GM12878 (cell line): ENCODE results near the gene EPX. TPM values are rescaled to one million over a fixed set of nuclear protein-coding genes. Genes with fewer than 3 reads are reported as not detected.

Source experiments
- ATAC-seq: fragments of 200-7000 bp; cut with Tn5 transposase; 3 replicates; pipeline ENCODE4 v1.9.1; 2020; ENCODE audit warnings: mild to moderate bottlenecking, moderate library complexity
- BruUV-seq: library from RNA; stranded (reverse); fragments of 400-500 nt; replicated peaks from 2 replicates; lab custom pipeline; 2021; lab: Mats Ljungman, UMichigan
- CTCF ChIA-PET: fragments of 300-600 bp; sonication (Branson Sonifier 250); formaldehyde crosslinking; extraction: SDS; loops from one replicate; lab custom pipeline; 2021; ENCODE audit warnings: inconsistent platforms; lab: Yijun Ruan, JAX
- POLR2A ChIA-PET: fragments of 350-600 bp; formaldehyde crosslinking; extraction: SDS; loops from one replicate; lab custom pipeline; 2021; ENCODE audit warnings: inconsistent platforms; lab: Charles Lee
- RAD21 ChIA-PET: fragments of 300-600 bp; sonication (Branson Sonifier 250); formaldehyde crosslinking; loops from one replicate; lab custom pipeline; 2023; ENCODE audit warnings: antibody characterized with exemption; ENCODE audit not compliant: unreplicated experiment; lab: Charles Lee
- SMC1A ChIA-PET: fragments of 300-600 bp; sonication (Branson Sonifier 250); formaldehyde crosslinking; loops from one replicate; lab custom pipeline; 2023; ENCODE audit not compliant: unreplicated experiment, uncharacterized antibody; lab: Charles Lee
- DNase-seq: peaks from one replicate; pipeline ENCODE4 v3.0.0-alpha.2; 2011; ENCODE audit warnings: low read depth, low spot score
- FAIRE-seq: peaks from 3 replicates; lab custom pipeline; 2011; peaks lifted over from hg19 to GRCh38; lab: Jason Lieb, UNC
- H2AFZ ChIP-seq: 2 replicates; pipeline ENCODE4 v1.6.0; 2011; ENCODE audit warnings: low read depth, low read length, control low read depth; ENCODE audit not compliant: control insufficient read depth
- H3K27ac ChIP-seq: 2 replicates; pipeline ENCODE4 v1.5.1; 2011; ENCODE audit warnings: control low read depth; ENCODE audit not compliant: control insufficient read depth, insufficient read depth
- H3K27me3 ChIP-seq, 2 experiments: replicated peaks in 1 of 2; 2 replicates each; pipeline versions ENCODE4 v1.6.0 to v1.6.1; 2011; ENCODE audit warnings: low read length in 1 of 2; ENCODE audit not compliant: control insufficient read depth in 2 of 2, insufficient read depth in 2 of 2
- H3K36me3 ChIP-seq, 2 experiments: 2 replicates each; pipeline ENCODE4 v1.5.1; 2011; ENCODE audit warnings: low read length in 1 of 2; ENCODE audit not compliant: control insufficient read depth in 2 of 2, insufficient read depth in 2 of 2
- H3K4me1 ChIP-seq: 2 replicates; pipeline ENCODE4 v1.6.1; 2011; ENCODE audit warnings: mild to moderate bottlenecking, low read length, moderate library complexity, mixed read lengths; ENCODE audit not compliant: control insufficient read depth, insufficient read depth
- H3K4me2 ChIP-seq: 2 replicates; pipeline ENCODE4 v1.6.0; 2011; ENCODE audit warnings: control low read depth; ENCODE audit not compliant: control insufficient read depth, insufficient read depth
- H3K4me3 ChIP-seq: fragments of 200-600 bp; sonication (generic); 2 replicates; pipeline ENCODE4 v1.5.1; 2016
- H3K79me2 ChIP-seq: 2 replicates; pipeline ENCODE4 v1.6.0; 2011; ENCODE audit warnings: low read length; ENCODE audit not compliant: control insufficient read depth, insufficient read depth
- H3K9ac ChIP-seq: 2 replicates; pipeline ENCODE4 v1.8.0; 2011; ENCODE audit warnings: low read length, control low read depth, mixed read lengths; ENCODE audit not compliant: control insufficient read depth, insufficient read depth
- H3K9me3 ChIP-seq: replicated peaks from 3 replicates; pipeline ENCODE4 v1.5.1; 2011; ENCODE audit warnings: mild to moderate bottlenecking, low read length; ENCODE audit not compliant: control insufficient read depth, insufficient read depth
- H4K20me1 ChIP-seq: 2 replicates; pipeline ENCODE4 v1.6.0; 2011; ENCODE audit not compliant: control insufficient read depth, insufficient read depth
- CBFB ChIP-seq: IDR thresholded peaks from 2 replicates; pipeline ENCODE4 v1.6.1; 2016; ENCODE audit warnings: antibody characterized with exemption, low read depth
- EGR1 ChIP-seq, 2 experiments: IDR thresholded peaks; 1 replicate in 1 of 2; 2 replicates in 1 of 2; pipeline ENCODE4 v1.6.1; 2011 to 2012; ENCODE audit warnings: low read depth in 2 of 2, low read length in 2 of 2, borderline replicate concordance in 1 of 2, mild to moderate bottlenecking in 1 of 2, moderate library complexity in 1 of 2
- EP300 ChIP-seq, 2 experiments: fragments of 150-350 bp in 1 of 2; IDR thresholded peaks; 2 replicates each; pipeline ENCODE4 v1.6.1; 2011 to 2012; ENCODE audit warnings: low read depth in 2 of 2, low read length in 2 of 2, borderline replicate concordance in 1 of 2, improper control_type of control experiment in 1 of 2, inconsistent platforms in 1 of 2; ENCODE audit not compliant: control insufficient read depth in 1 of 2
- EZH2 ChIP-seq: IDR thresholded peaks from 2 replicates; pipeline ENCODE4 v1.6.1; 2012; ENCODE audit warnings: low read depth, mild to moderate bottlenecking, control low read depth, inconsistent platforms, low read length, borderline replicate concordance; ENCODE audit not compliant: control insufficient read depth
- FOXK2 ChIP-seq: fragments of 450-650 bp; IDR thresholded peaks from 2 replicates; pipeline ENCODE4 v1.6.1; 2017; ENCODE audit warnings: mild to moderate bottlenecking, moderate library complexity
- FOXM1 ChIP-seq: IDR thresholded peaks from 2 replicates; pipeline ENCODE4 v1.6.1; 2012; ENCODE audit warnings: low read depth, mild to moderate bottlenecking, inconsistent platforms, low read length, moderate library complexity
- GABPA ChIP-seq: IDR thresholded peaks from 2 replicates; pipeline ENCODE4 v1.6.1; 2014; ENCODE audit warnings: antibody characterized with exemption, low read depth, mild to moderate bottlenecking, inconsistent platforms
- IRF4 ChIP-seq: IDR thresholded peaks from 2 replicates; pipeline ENCODE4 v1.6.1; 2011; ENCODE audit warnings: low read depth, low read length
- NRF1 ChIP-seq: conservative IDR thresholded peaks from 2 replicates; pipeline ENCODE4 v1.6.1; 2011; ENCODE audit warnings: mild to moderate bottlenecking, low read depth, low read length, improper control_type of control experiment
- SIN3A ChIP-seq: IDR thresholded peaks from 2 replicates; pipeline ENCODE4 v1.6.1; 2012; ENCODE audit warnings: low read depth, low read length, improper control_type of control experiment
- SKIL ChIP-seq: fragments of 450-650 bp; IDR thresholded peaks from 2 replicates; pipeline ENCODE4 v1.6.1; 2017; ENCODE audit warnings: mild to moderate bottlenecking, low read depth, inconsistent platforms; ENCODE audit not compliant: poor library complexity, severe bottlenecking
- SMAD5 ChIP-seq: IDR thresholded peaks from 2 replicates; pipeline ENCODE4 v1.6.1; 2016; ENCODE audit warnings: antibody characterized with exemption, low read depth
- TCF7 ChIP-seq: IDR thresholded peaks from 2 replicates; pipeline ENCODE4 v1.6.1; 2014; ENCODE audit warnings: antibody characterized with exemption, borderline replicate concordance
- ZNF274 ChIP-seq: IDR thresholded peaks from one replicate; pipeline ENCODE4 v1.8.0; 2011; ENCODE audit not compliant: insufficient read length, insufficient read depth
- WGBS: methylation state at CpG from one replicate; pipeline ENCODE4 v1.1.6; 2016; ENCODE audit warnings: low lambda C conversion rate; ENCODE audit not compliant: insufficient replicate concordance, insufficient coverage; ENCODE audit errors: missing lambda C conversion rate; 5-methylcytosine and 5-hydroxymethylcytosine counted together
- in situ Hi-C: fragments of 300-500 bp; cut with MboI; formaldehyde crosslinking; loops from 9 replicates; pipeline ENCODE4 v1.14.3; 2018; ENCODE audit warnings: mixed read lengths
- intact Hi-C: fragments of 100-400 bp; cut with micrococcal nuclease; formaldehyde crosslinking; loops from one replicate; pipeline ENCODE4 v1.14.2; 2022; ENCODE audit not compliant: unreplicated experiment
- polyA plus RNA-seq, 11 experiments: library from polyadenylated mRNA; depleted of rRNA in 4 of 11; unstranded in 6 of 11; stranded (reverse) in 5 of 11; fragments of >200 nt; fragmentation: Nextera tagmentation in 4 of 11; fragmentation: Illumina TruSeq in 1 of 11; extraction: Ambion mirVana in 4 of 11; extraction: Trizol in 1 of 11; gene quantifications; 1 replicate in 1 of 11; 2 replicates in 10 of 11; pipeline versions ENCODE4 v1.2.1 to v1.2.3, GENCODE V29; 2011 to 2016; ENCODE audit warnings: inconsistent platforms in 2 of 11, missing spikeins in 2 of 11, low read depth in 1 of 11
- total RNA-seq, 4 experiments: library from RNA; depleted of rRNA in 3 of 4; stranded (reverse); fragments of >200 nt in 3 of 4; fragmentation: Illumina TruSeq in 1 of 4; extraction: Trizol in 1 of 4; gene quantifications; 2 replicates each; pipeline versions ENCODE4 v1.2.1 to v1.2.3, GENCODE V29; 2013 to 2021

Gene EPX
- total and polyA plus RNA-seq, 10 of the 15 experiments (the other 5 are each of a cell fraction or from before 2014, with no cell fraction given), result 0.03 TPM; not detected in 9

- Histone ChIP-seq H3K79me2 (no peaks in the 10 kb centered on the region), H3K27me3 (peaks cover 2 to 7% of the 10 kb centered on the region in 2 experiments), H2AFZ (no peak within 1 kb of the TSS), H3K4me2 (no peak within 1 kb of the TSS), H3K4me3 (no peak within 1 kb of the TSS), H3K9me3 (no peaks in the 10 kb centered on the region; the same call in 1 of the 3 replicates), H4K20me1 (no peaks in the 10 kb centered on the region), H3K27ac (no peak within 1 kb of the TSS), H3K9ac (no peak within 1 kb of the TSS), H3K36me3 (no peaks in the 10 kb centered on the region), H3K4me1 (no peaks in the 10 kb centered on the region)
- ChIA-PET CTCF (interaction anchor here (0.9 kb wide), 1 partner anchor 13 kb away, joined by 3 read pairs; no protein-coding TSS in a partner anchor), POLR2A (no interaction called here), RAD21 (no interaction called here), SMC1A (no interaction called here)
- intact Hi-C loops (no loop called here), in situ Hi-C loops (no loop called here)
- ATAC-seq (no peak), DNase-seq (no peak), FAIRE-seq (no peak)
- WGBS, result 0% methylated on average over 1 of the region's 1 CpG
- BruUV-seq, result no TSS peak
- TF ChIP-seq SMAD5 (no peak), EP300 (IDR thresholded peaks at IDR 0.05; ENCODE audit: borderline replicate concordance in 1 of 2, control insufficient read depth in 1 of 2, low read depth in 2 of 2, low read length in 2 of 2) (no peak), EZH2 (no peak), FOXK2 (no peak), SIN3A (no peak), FOXM1 (no peak), NRF1 (no peak), ZNF274 (no peak), GABPA (no peak), IRF4 (no peak), CBFB (no peak), SKIL (no peak), TCF7 (no peak), EGR1 (IDR thresholded peaks at IDR 0.05; ENCODE audit: borderline replicate concordance in 1 of 2, low read depth in 2 of 2, low read length in 2 of 2) (no peak)
Measured at GRCh38 chr17:58147930-58148434, 44.5 kb upstream of the EPX start, which contains the start of gene OR4D1. OR4D1 (plus strand) TSS chr17:58148384; CDS start chr17:58155154, 6,770 bp downstream.
